ENCODE data around the gene TOB2. TPM values are rescaled to one million over a fixed set of nuclear protein-coding genes. Genes with fewer than 3 reads are reported as not detected.

TOB2 gene
- total and polyA plus RNA-seq, 9 of the 15 experiments (the other 6 are each of a cell fraction or from before 2014, with no cell fraction given), result 3.3 to 20.5 (median 7.3) TPM

GRCh38 chr22:41384128-41384527 is 62.5 kb downstream of the TOB2 start:
- no peak for FAIRE-seq
- POLR2A ChIA-PET, result interaction anchor here (0.7 to 1.3 kb wide), 4 partner anchors 8 to 98 kb away, joined by 3 to 4 read pairs (median 3); partner anchors contain the start of genes ACO2, PHF5A and TOB2
- Histone ChIP-seq H3K9me3 (replicated peaks; ENCODE audit: control insufficient read depth, insufficient read depth, low read depth, low read length) (no peaks in the 10 kb centered on the region), H2AFZ (ENCODE audit: low read depth, low read length) (no peak overlapping the region), H3K4me3 (no peak overlapping the region), H3K4me1 (replicated peaks in 1 of 2; ENCODE audit: control insufficient read depth in 2 of 2, insufficient read depth in 2 of 2, low read length in 2 of 2) (peaks cover 2 to 25% of the 10 kb centered on the region in 2 experiments; a peak in 4 of 5 replicates), H3K27ac (ENCODE audit: extremely low read depth, low read depth, low read length) (no peak overlapping the region), H3K36me3 (ENCODE audit: control insufficient read depth, insufficient read depth, low read length) (no peaks in the 10 kb centered on the region), H3K4me2 (ENCODE audit: insufficient read depth, low read length) (no peak overlapping the region), H3K79me2 (ENCODE audit: control insufficient read depth, insufficient read depth, low read length) (no peaks in the 10 kb centered on the region), H4K20me1 (replicated peaks; ENCODE audit: control insufficient read depth, insufficient read depth, low read length) (no peaks in the 10 kb centered on the region), H3K27me3 (ENCODE audit: control insufficient read depth in 2 of 2, insufficient read depth in 2 of 2, low read length in 2 of 2) (no peaks in the 10 kb centered on the region), H3K9ac (ENCODE audit: insufficient read depth in 1 of 2, low read depth in 2 of 2, low read length in 2 of 2) (no peak overlapping the region), H3K9me1 (ENCODE audit: control insufficient read depth, insufficient read depth, low read length) (no peaks in the 10 kb centered on the region)
- CTCF ChIA-PET (ENCODE audit: low intra/inter-chr PET ratio), result no interaction called here
- in situ Hi-C loops (cut with MboI) (no loop called here), intact Hi-C loops (cut with micrococcal nuclease) (loop anchor here (5.0 kb wide), 1 partner anchor 97 kb away; the partner anchor contains the start of gene RANGAP1)
- BruUV-seq (replicated peaks), result no TSS peak
- DNase-seq (ENCODE audit: extremely low read depth in 1 of 4, low spot score in 3 of 4), result no peak
- ATAC-seq, result no peak
- TF ChIP-seq ZNF316 (IDR thresholded peaks at IDR 0.05) (0 out of 2 replicates have a peak, but pooled peaks have one; percentile 13), HNRNPLL (IDR thresholded peaks at IDR 0.05; ENCODE audit: low read depth, low read length, poor library complexity, severe bottlenecking) (no peak)
- TF ChIP-seq, protein P1, sequence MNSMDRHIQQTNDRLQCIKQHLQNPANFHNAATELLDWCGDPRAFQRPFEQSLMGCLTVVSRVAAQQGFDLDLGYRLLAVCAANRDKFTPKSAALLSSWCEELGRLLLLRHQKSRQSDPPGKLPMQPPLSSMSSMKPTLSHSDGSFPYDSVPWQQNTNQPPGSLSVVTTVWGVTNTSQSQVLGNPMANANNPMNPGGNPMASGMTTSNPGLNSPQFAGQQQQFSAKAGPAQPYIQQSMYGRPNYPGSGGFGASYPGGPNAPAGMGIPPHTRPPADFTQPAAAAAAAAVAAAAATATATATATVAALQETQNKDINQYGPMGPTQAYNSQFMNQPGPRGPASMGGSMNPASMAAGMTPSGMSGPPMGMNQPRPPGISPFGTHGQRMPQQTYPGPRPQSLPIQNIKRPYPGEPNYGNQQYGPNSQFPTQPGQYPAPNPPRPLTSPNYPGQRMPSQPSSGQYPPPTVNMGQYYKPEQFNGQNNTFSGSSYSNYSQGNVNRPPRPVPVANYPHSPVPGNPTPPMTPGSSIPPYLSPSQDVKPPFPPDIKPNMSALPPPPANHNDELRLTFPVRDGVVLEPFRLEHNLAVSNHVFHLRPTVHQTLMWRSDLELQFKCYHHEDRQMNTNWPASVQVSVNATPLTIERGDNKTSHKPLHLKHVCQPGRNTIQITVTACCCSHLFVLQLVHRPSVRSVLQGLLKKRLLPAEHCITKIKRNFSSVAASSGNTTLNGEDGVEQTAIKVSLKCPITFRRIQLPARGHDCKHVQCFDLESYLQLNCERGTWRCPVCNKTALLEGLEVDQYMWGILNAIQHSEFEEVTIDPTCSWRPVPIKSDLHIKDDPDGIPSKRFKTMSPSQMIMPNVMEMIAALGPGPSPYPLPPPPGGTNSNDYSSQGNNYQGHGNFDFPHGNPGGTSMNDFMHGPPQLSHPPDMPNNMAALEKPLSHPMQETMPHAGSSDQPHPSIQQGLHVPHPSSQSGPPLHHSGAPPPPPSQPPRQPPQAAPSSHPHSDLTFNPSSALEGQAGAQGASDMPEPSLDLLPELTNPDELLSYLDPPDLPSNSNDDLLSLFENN (IDR thresholded peaks at IDR 0.05; ENCODE audit: low read depth in 2 of 2, low read length in 2 of 2), result no peak

Other genes with a start within 250 kb of the TOB2 start
Only the 7 nearest of the 13 such genes appear.
- gene ZC3H7B, start 145.3 kb downstream of the TOB2 start, total RNA-seq (2014; rRNA removed), result 35.2 and 41.1 TPM in 2 replicates
- 13.5 and 16.5 TPM in 2 replicates for gene ZC3H7B, start 145.3 kb downstream of the TOB2 start, total RNA-seq (2014; rRNA removed; fragmentation: Illumina TruSeq; extraction: Trizol)
- gene ZC3H7B, start 145.3 kb downstream of the TOB2 start, total RNA-seq (2015; rRNA removed; fragmentation: Illumina TruSeq; extraction: Trizol), result 25.8 and 26.8 TPM in 2 replicates
- gene ZC3H7B, start 145.3 kb downstream of the TOB2 start, total RNA-seq (2021), result 45.8 and 49.8 TPM in 2 replicates
- gene ZC3H7B, start 145.3 kb downstream of the TOB2 start, polyA plus RNA-seq (2011; rRNA removed), result 19.0 and 25.6 TPM in 2 replicates
- gene ZC3H7B, start 145.3 kb downstream of the TOB2 start, polyA plus RNA-seq (2014; fragmentation: Illumina TruSeq; extraction: Trizol), result 30.6 and 40.0 TPM in 2 replicates
- under 1 TPM; 0.07 to 0.30 TPM for gene ZC3H7B, start 145.3 kb downstream of the TOB2 start, polyA plus RNA-seq (2014; fragmentation: Nextera tagmentation; extraction: Ambion mirVana)
- gene ZC3H7B, start 145.3 kb downstream of the TOB2 start, polyA plus RNA-seq (2014; rRNA removed), result 38.6 and 39.0 TPM in 2 replicates
- gene TEF, start 64.9 kb downstream of the TOB2 start, total RNA-seq (2014; rRNA removed), result 1.2 and 2.0 TPM in 2 replicates
- gene TEF, start 64.9 kb downstream of the TOB2 start, total RNA-seq (2014; rRNA removed; fragmentation: Illumina TruSeq; extraction: Trizol), result 0.69 and 0.96 TPM in 2 replicates
- 0.68 and 0.76 TPM in 2 replicates for gene TEF, start 64.9 kb downstream of the TOB2 start, total RNA-seq (2015; rRNA removed; fragmentation: Illumina TruSeq; extraction: Trizol)
- gene TEF, start 64.9 kb downstream of the TOB2 start, total RNA-seq (2021), result 1.6 and 2.8 TPM in 2 replicates
- 3.1 and 3.2 TPM in 2 replicates for gene TEF, start 64.9 kb downstream of the TOB2 start, polyA plus RNA-seq (2011; rRNA removed)
- gene TEF, start 64.9 kb downstream of the TOB2 start, polyA plus RNA-seq (2014; fragmentation: Illumina TruSeq; extraction: Trizol), result 1.8 and 2.1 TPM in 2 replicates
- under 1 TPM; 0.04 to 0.06 TPM for gene TEF, start 64.9 kb downstream of the TOB2 start, polyA plus RNA-seq (2014; fragmentation: Nextera tagmentation; extraction: Ambion mirVana)
- 0.90 and 1.4 TPM in 2 replicates for gene TEF, start 64.9 kb downstream of the TOB2 start, polyA plus RNA-seq (2014; rRNA removed)
- 92.7 and 94.8 TPM in 2 replicates for gene PHF5A, start 21.9 kb upstream of the TOB2 start, total RNA-seq (2014; rRNA removed)
- gene PHF5A, start 21.9 kb upstream of the TOB2 start, total RNA-seq (2014; rRNA removed; fragmentation: Illumina TruSeq; extraction: Trizol), result 112 and 117 TPM in 2 replicates
- gene PHF5A, start 21.9 kb upstream of the TOB2 start, total RNA-seq (2015; rRNA removed; fragmentation: Illumina TruSeq; extraction: Trizol), result 97.7 and 101 TPM in 2 replicates
- 69.5 and 73.2 TPM in 2 replicates for gene PHF5A, start 21.9 kb upstream of the TOB2 start, total RNA-seq (2021)
- 94.3 and 119 TPM in 2 replicates for gene PHF5A, start 21.9 kb upstream of the TOB2 start, polyA plus RNA-seq (2011; rRNA removed)
- gene PHF5A, start 21.9 kb upstream of the TOB2 start, polyA plus RNA-seq (2014; fragmentation: Illumina TruSeq; extraction: Trizol), result 101 and 109 TPM in 2 replicates
- 10 to 100 TPM; 14.2 to 30.9 TPM for gene PHF5A, start 21.9 kb upstream of the TOB2 start, polyA plus RNA-seq (2014; fragmentation: Nextera tagmentation; extraction: Ambion mirVana)
- gene PHF5A, start 21.9 kb upstream of the TOB2 start, polyA plus RNA-seq (2014; rRNA removed), result 144 and 150 TPM in 2 replicates
- gene ACO2, start 22.3 kb upstream of the TOB2 start, total RNA-seq (2014; rRNA removed), result 84.1 and 116 TPM in 2 replicates
- 34.1 and 42.1 TPM in 2 replicates for gene ACO2, start 22.3 kb upstream of the TOB2 start, total RNA-seq (2014; rRNA removed; fragmentation: Illumina TruSeq; extraction: Trizol)
- gene ACO2, start 22.3 kb upstream of the TOB2 start, total RNA-seq (2015; rRNA removed; fragmentation: Illumina TruSeq; extraction: Trizol), result 52.5 and 53.3 TPM in 2 replicates
- 117 and 119 TPM in 2 replicates for gene ACO2, start 22.3 kb upstream of the TOB2 start, total RNA-seq (2021)
- gene ACO2, start 22.3 kb upstream of the TOB2 start, polyA plus RNA-seq (2011; rRNA removed), result 17.0 and 41.7 TPM in 2 replicates
- gene ACO2, start 22.3 kb upstream of the TOB2 start, polyA plus RNA-seq (2014; fragmentation: Illumina TruSeq; extraction: Trizol), result 109 and 111 TPM in 2 replicates
- 10 to 100 TPM; 16.2 to 28.7 TPM for gene ACO2, start 22.3 kb upstream of the TOB2 start, polyA plus RNA-seq (2014; fragmentation: Nextera tagmentation; extraction: Ambion mirVana)
- gene ACO2, start 22.3 kb upstream of the TOB2 start, polyA plus RNA-seq (2014; rRNA removed), result 43.2 and 54.6 TPM in 2 replicates
- 14.2 and 14.3 TPM in 2 replicates for gene POLR3H, start 97.7 kb upstream of the TOB2 start, total RNA-seq (2014; rRNA removed)
- gene POLR3H, start 97.7 kb upstream of the TOB2 start, total RNA-seq (2014; rRNA removed; fragmentation: Illumina TruSeq; extraction: Trizol), result 13.8 and 17.7 TPM in 2 replicates
- gene POLR3H, start 97.7 kb upstream of the TOB2 start, total RNA-seq (2015; rRNA removed; fragmentation: Illumina TruSeq; extraction: Trizol), result 21.7 and 22.2 TPM in 2 replicates
- gene POLR3H, start 97.7 kb upstream of the TOB2 start, total RNA-seq (2021), result 48.4 and 49.8 TPM in 2 replicates
- 33.8 and 33.9 TPM in 2 replicates for gene POLR3H, start 97.7 kb upstream of the TOB2 start, polyA plus RNA-seq (2011; rRNA removed)
- 38.6 and 39.5 TPM in 2 replicates for gene POLR3H, start 97.7 kb upstream of the TOB2 start, polyA plus RNA-seq (2014; fragmentation: Illumina TruSeq; extraction: Trizol)
- gene POLR3H, start 97.7 kb upstream of the TOB2 start, polyA plus RNA-seq (2014; fragmentation: Nextera tagmentation; extraction: Ambion mirVana), result 10 to 100 TPM in 1 of 2 experiments, 1 to 10 TPM in 1; 5.3 to 10.3 TPM
- 32.5 and 33.8 TPM in 2 replicates for gene POLR3H, start 97.7 kb upstream of the TOB2 start, polyA plus RNA-seq (2014; rRNA removed)
- not detected in 2 replicates for gene CSDC2, start 114.2 kb upstream of the TOB2 start, total RNA-seq (2014; rRNA removed)
- gene CSDC2, start 114.2 kb upstream of the TOB2 start, total RNA-seq (2014; rRNA removed; fragmentation: Illumina TruSeq; extraction: Trizol), result not detected in 2 replicates
- gene CSDC2, start 114.2 kb upstream of the TOB2 start, total RNA-seq (2015; rRNA removed; fragmentation: Illumina TruSeq; extraction: Trizol), result not detected in 2 replicates
- 0.09 and 0.11 TPM in 2 replicates for gene CSDC2, start 114.2 kb upstream of the TOB2 start, total RNA-seq (2021)
- not detected in 2 replicates for gene CSDC2, start 114.2 kb upstream of the TOB2 start, polyA plus RNA-seq (2011; rRNA removed)
- not detected in 2 replicates for gene CSDC2, start 114.2 kb upstream of the TOB2 start, polyA plus RNA-seq (2014; fragmentation: Illumina TruSeq; extraction: Trizol)
- not detected for gene CSDC2, start 114.2 kb upstream of the TOB2 start, polyA plus RNA-seq (2014; fragmentation: Nextera tagmentation; extraction: Ambion mirVana)
- 0.09 TPM in 1 of 2 replicates, not detected in the other for gene CSDC2, start 114.2 kb upstream of the TOB2 start, polyA plus RNA-seq (2014; rRNA removed)
- gene PMM1, start 143.0 kb upstream of the TOB2 start, total RNA-seq (2014; rRNA removed), result 17.9 and 20.3 TPM in 2 replicates
- gene PMM1, start 143.0 kb upstream of the TOB2 start, total RNA-seq (2014; rRNA removed; fragmentation: Illumina TruSeq; extraction: Trizol), result 6.3 and 10.4 TPM in 2 replicates
- 10.2 and 11.1 TPM in 2 replicates for gene PMM1, start 143.0 kb upstream of the TOB2 start, total RNA-seq (2015; rRNA removed; fragmentation: Illumina TruSeq; extraction: Trizol)
- gene PMM1, start 143.0 kb upstream of the TOB2 start, total RNA-seq (2021), result 24.5 and 26.3 TPM in 2 replicates
- 20.3 and 26.2 TPM in 2 replicates for gene PMM1, start 143.0 kb upstream of the TOB2 start, polyA plus RNA-seq (2011; rRNA removed)
- 21.1 and 27.8 TPM in 2 replicates for gene PMM1, start 143.0 kb upstream of the TOB2 start, polyA plus RNA-seq (2014; fragmentation: Illumina TruSeq; extraction: Trizol)
- gene PMM1, start 143.0 kb upstream of the TOB2 start, polyA plus RNA-seq (2014; fragmentation: Nextera tagmentation; extraction: Ambion mirVana), result 10 to 100 TPM; 17.6 to 23.8 TPM
- gene PMM1, start 143.0 kb upstream of the TOB2 start, polyA plus RNA-seq (2014; rRNA removed), result 28.8 and 31.7 TPM in 2 replicates

Data from K562 (cell line).